ENCODE results near the gene PAPSS1.

- TF ChIP-seq CTCF (IDR thresholded peaks at IDR 0.05 in 8 of 11, conservative IDR thresholded peaks at IDR 0.05 in 3 of 11) = no peak
- no peak for TF ChIP-seq POLR2AphosphoS5 (IDR thresholded peaks at IDR 0.05)
- no peak for TF ChIP-seq POLR2A (IDR thresholded peaks at IDR 0.05)
These were observed 670 bp downstream of the PAPSS1 start for GRCh38 chr4:107719207-107719921.
